ENCODE data around the gene SERPINE2. TPM values are rescaled to one million over a fixed set of nuclear protein-coding genes. Genes with fewer than 3 reads are reported as not detected.

The SERPINE2 gene
- total RNA-seq, 1 donor: 658 TPM

GRCh38 chr2:224042191-224042696 is 3.2 kb upstream of the SERPINE2 start:
- no peak for DNase-seq (ENCODE audit: insufficient read length, low spot score, missing footprints)
- Histone ChIP-seq H3K27me3 (ENCODE audit: insufficient read depth, low read length) (no peaks in the 10 kb centered on the region), H3K36me3 (ENCODE audit: insufficient read depth, low read length) (no peaks in the 10 kb centered on the region), H4K20me1 (ENCODE audit: insufficient read depth, low read length) (peaks cover 11% of the 10 kb centered on the region), H3K4me2 (ENCODE audit: insufficient read depth, low read length) (no peak overlapping the region), H3K79me2 (ENCODE audit: insufficient read depth, low read length) (peaks cover 13% of the 10 kb centered on the region), H3K9me3 (ENCODE audit: low read depth, low read length) (no peaks in the 10 kb centered on the region), H2AFZ (ENCODE audit: low read length) (no peak overlapping the region), H3K4me3 (ENCODE audit: insufficient read depth, low read length) (no peak overlapping the region), H3K4me1 (ENCODE audit: insufficient read depth, low read length) (peaks cover 4% of the 10 kb centered on the region), H3K27ac (ENCODE audit: low read depth, low read length) (no peak overlapping the region)
- TF ChIP-seq CTCF (IDR thresholded peaks at IDR 0.05; ENCODE audit: extremely low read depth, low read depth, low read length): no peak

- Histone ChIP-seq H3K4me2 (ENCODE audit: insufficient read depth, low read length) (no peak overlapping the region), H3K27ac (ENCODE audit: low read depth, low read length) (no peak overlapping the region), H3K9me3 (ENCODE audit: low read depth, low read length) (no peaks in the 10 kb centered on the region), H3K79me2 (ENCODE audit: insufficient read depth, low read length) (peaks cover 20% of the 10 kb centered on the region), H3K27me3 (ENCODE audit: insufficient read depth, low read length) (no peaks in the 10 kb centered on the region), H3K4me3 (ENCODE audit: insufficient read depth, low read length) (no peak overlapping the region), H2AFZ (ENCODE audit: low read length) (no peak overlapping the region), H3K36me3 (ENCODE audit: insufficient read depth, low read length) (no peaks in the 10 kb centered on the region), H4K20me1 (ENCODE audit: insufficient read depth, low read length) (peaks cover 18% of the 10 kb centered on the region), H3K4me1 (ENCODE audit: insufficient read depth, low read length) (peaks cover 9% of the 10 kb centered on the region)
- TF ChIP-seq CTCF (IDR thresholded peaks at IDR 0.05; ENCODE audit: extremely low read depth, low read depth, low read length): no peak
- DNase-seq (ENCODE audit: insufficient read length, low spot score, missing footprints): no peak
Observed at GRCh38 chr2:224041554-224041953, 2.5 kb upstream of the SERPINE2 start.

GRCh38 chr2:224040753-224041152 is 1.7 kb upstream of the SERPINE2 start:
- Histone ChIP-seq H2AFZ (ENCODE audit: low read length) (no peak overlapping the region), H3K4me1 (ENCODE audit: insufficient read depth, low read length) (peaks cover 9% of the 10 kb centered on the region), H4K20me1 (ENCODE audit: insufficient read depth, low read length) (peaks cover 22% of the 10 kb centered on the region), H3K79me2 (ENCODE audit: insufficient read depth, low read length) (peaks cover 28% of the 10 kb centered on the region), H3K27me3 (ENCODE audit: insufficient read depth, low read length) (no peaks in the 10 kb centered on the region), H3K27ac (ENCODE audit: low read depth, low read length) (no peak overlapping the region), H3K36me3 (ENCODE audit: insufficient read depth, low read length) (no peaks in the 10 kb centered on the region), H3K4me3 (ENCODE audit: insufficient read depth, low read length) (no peak overlapping the region), H3K4me2 (ENCODE audit: insufficient read depth, low read length) (no peak overlapping the region), H3K9me3 (ENCODE audit: low read depth, low read length) (no peaks in the 10 kb centered on the region)
- DNase-seq (ENCODE audit: insufficient read length, low spot score, missing footprints): no peak
- no peak for TF ChIP-seq CTCF (IDR thresholded peaks at IDR 0.05; ENCODE audit: extremely low read depth, low read depth, low read length)

- DNase-seq (ENCODE audit: insufficient read length, low spot score, missing footprints): peak; percentile 75
- no peak overlapping the region for H3K27ac ChIP-seq (ENCODE audit: low read depth, low read length)
- H3K4me2 ChIP-seq (ENCODE audit: insufficient read depth, low read length): peak overlapping the region; percentile 82
- peaks cover 37% of the 10 kb centered on the region for H3K79me2 ChIP-seq (ENCODE audit: insufficient read depth, low read length)
- H2AFZ ChIP-seq (ENCODE audit: low read length): peak overlapping the region; percentile 83
- no peaks in the 10 kb centered on the region for H3K9me3 ChIP-seq (ENCODE audit: low read depth, low read length)
- H4K20me1 ChIP-seq (ENCODE audit: insufficient read depth, low read length): peaks cover 24% of the 10 kb centered on the region
- TF ChIP-seq CTCF (IDR thresholded peaks at IDR 0.05; ENCODE audit: extremely low read depth, low read depth, low read length): no peak
- no peaks in the 10 kb centered on the region for H3K27me3 ChIP-seq (ENCODE audit: insufficient read depth, low read length)
- H3K4me1 ChIP-seq (ENCODE audit: insufficient read depth, low read length): peaks cover 9% of the 10 kb centered on the region
- H3K4me3 ChIP-seq (ENCODE audit: insufficient read depth, low read length): peak overlapping the region; percentile 87
- peaks cover 3% of the 10 kb centered on the region for H3K36me3 ChIP-seq (ENCODE audit: insufficient read depth, low read length)
Observed at GRCh38 chr2:224039770-224040440, 819 bp upstream of the SERPINE2 start.
